Astrocyte (in vitro differentiated cells and primary cell): Measurements from ENCODE around the gene LRIF1. TPM values are rescaled to one million over a fixed set of nuclear protein-coding genes. Genes with fewer than 3 reads are reported as not detected.

Source experiments
- DNase-seq: peaks from one replicate; pipeline ENCODE4 v3.0.0-alpha.2; 2010; ENCODE audit warnings: low read depth
- FAIRE-seq: peaks from 2 replicates; lab custom pipeline; 2011; peaks lifted over from hg19 to GRCh38; lab: Jason Lieb, UNC
- H2AFZ ChIP-seq: 2 replicates; pipeline ENCODE4 v1.6.0; 2012; ENCODE audit warnings: low read depth, low read length, inconsistent platforms
- H3K27ac ChIP-seq: 2 replicates; pipeline ENCODE4 v1.5.1; 2011; ENCODE audit warnings: low read depth, low read length, inconsistent platforms
- H3K27me3 ChIP-seq: 2 replicates; pipeline ENCODE4 v1.6.0; 2011; ENCODE audit warnings: low read length, inconsistent platforms; ENCODE audit not compliant: insufficient read depth
- H3K36me3 ChIP-seq: 2 replicates; pipeline ENCODE4 v1.5.1; 2011; ENCODE audit warnings: low read length, inconsistent platforms; ENCODE audit not compliant: insufficient read depth
- H3K4me1 ChIP-seq: 2 replicates; pipeline ENCODE4 v1.5.1; 2011; ENCODE audit warnings: low read length, inconsistent platforms; ENCODE audit not compliant: insufficient read depth
- H3K4me2 ChIP-seq: 2 replicates; pipeline ENCODE4 v1.6.0; 2012; ENCODE audit warnings: low read length, inconsistent platforms
- H3K4me3 ChIP-seq: 2 replicates; pipeline ENCODE4 v1.5.1; 2011; ENCODE audit warnings: low read depth, mild to moderate bottlenecking, low read length, inconsistent platforms; ENCODE audit not compliant: insufficient read depth
- H3K79me2 ChIP-seq: 2 replicates; pipeline ENCODE4 v1.6.0; 2012; ENCODE audit warnings: mild to moderate bottlenecking, low read length, inconsistent platforms; ENCODE audit not compliant: insufficient read depth
- H3K9ac ChIP-seq: 2 replicates; pipeline ENCODE4 v1.6.0; 2012; ENCODE audit warnings: mild to moderate bottlenecking, low read length, inconsistent platforms
- H3K9me3 ChIP-seq: 2 replicates; pipeline ENCODE4 v1.5.1; 2012; ENCODE audit warnings: low read depth, mild to moderate bottlenecking, low read length, inconsistent platforms; ENCODE audit not compliant: insufficient read depth
- H4K20me1 ChIP-seq: 2 replicates; pipeline ENCODE4 v1.6.0; 2012; ENCODE audit warnings: low read length, inconsistent platforms; ENCODE audit not compliant: insufficient read depth
- H3K27ac Mint-ChIP-seq: one replicate; pipeline ENCODE4 v1.8.0; 2021; ENCODE audit warnings: mild to moderate bottlenecking, mixed read lengths; ENCODE audit not compliant: unreplicated experiment
- H3K27me3 Mint-ChIP-seq: one replicate; pipeline ENCODE4 v1.8.0; 2021; ENCODE audit warnings: low read depth, mixed read lengths; ENCODE audit not compliant: unreplicated experiment
- H3K36me3 Mint-ChIP-seq: one replicate; pipeline ENCODE4 v1.8.0; 2021; ENCODE audit warnings: low read depth, mixed read lengths; ENCODE audit not compliant: unreplicated experiment
- H3K4me1 Mint-ChIP-seq: one replicate; pipeline ENCODE4 v1.8.0; 2021; ENCODE audit warnings: low read depth, mixed read lengths; ENCODE audit not compliant: unreplicated experiment
- H3K4me3 Mint-ChIP-seq: one replicate; pipeline ENCODE4 v1.8.0; 2021; ENCODE audit warnings: mild to moderate bottlenecking, moderate library complexity, mixed read lengths; ENCODE audit not compliant: unreplicated experiment
- H3K9me3 Mint-ChIP-seq: one replicate; pipeline ENCODE4 v1.8.0; 2021; ENCODE audit warnings: mild to moderate bottlenecking, mixed read lengths; ENCODE audit not compliant: unreplicated experiment
- EZH2 ChIP-seq: IDR thresholded peaks from 2 replicates; pipeline ENCODE4 v1.6.1; 2012; ENCODE audit warnings: mild to moderate bottlenecking, low read length, inconsistent platforms; ENCODE audit not compliant: insufficient read depth
- total RNA-seq: library from RNA; stranded (reverse); gene quantifications from 2 replicates; pipeline ENCODE4 v1.2.1, GENCODE V29; 2021
- TF ChIP-seq, protein P1 (sequence below): IDR thresholded peaks from 2 replicates; pipeline ENCODE4 v1.5.1; 2011; ENCODE audit warnings: low read depth, mild to moderate bottlenecking, inconsistent platforms, low read length, moderate library complexity; ENCODE audit not compliant: insufficient read depth

The LRIF1 gene
- total RNA-seq, 1 donor from 2014 or later, result 19.4 TPM

DNA sequence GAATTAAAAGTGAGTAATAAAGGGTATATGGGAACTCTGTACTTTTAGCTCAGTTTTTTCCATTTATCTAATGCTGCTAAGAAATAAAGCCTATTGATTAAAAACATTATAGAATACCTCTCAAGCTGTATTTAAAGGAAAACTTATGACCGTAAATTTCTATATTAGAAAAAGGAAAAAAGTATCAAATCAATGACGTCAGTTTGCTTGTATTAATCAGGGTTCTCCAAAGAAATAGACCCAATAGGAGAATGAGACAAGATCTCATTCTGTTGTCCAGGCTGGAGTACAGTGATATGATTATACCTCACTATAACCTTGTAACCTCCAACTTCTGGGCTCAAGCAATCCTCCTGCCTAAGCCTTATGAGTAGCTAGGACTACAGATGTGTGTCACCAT, 15.4 kb upstream of the LRIF1 start:
- no peaks in the 10 kb centered on the region for H3K27me3 ChIP-seq
- H3K79me2 ChIP-seq, result no peaks in the 10 kb centered on the region
- no peaks in the 10 kb centered on the region for H4K20me1 ChIP-seq
- no peak overlapping the region for H3K27ac ChIP-seq
- H3K4me1 ChIP-seq, result no peaks in the 10 kb centered on the region
- Mint-ChIP-seq H3K27ac (no peak overlapping the region), H3K27me3 (peaks cover 18% of the 10 kb centered on the region), H3K4me3 (no peak overlapping the region), H3K9me3 (peaks cover 9% of the 10 kb centered on the region), H3K36me3 (no peaks in the 10 kb centered on the region), H3K4me1 (no peaks in the 10 kb centered on the region)
- no peak overlapping the region for H3K4me2 ChIP-seq
- no peaks in the 10 kb centered on the region for H3K9me3 ChIP-seq
- H3K9ac ChIP-seq, result no peak overlapping the region
- DNase-seq (no peak), FAIRE-seq (no peak)
- H3K36me3 ChIP-seq, result no peaks in the 10 kb centered on the region
- TF ChIP-seq, protein P1, sequence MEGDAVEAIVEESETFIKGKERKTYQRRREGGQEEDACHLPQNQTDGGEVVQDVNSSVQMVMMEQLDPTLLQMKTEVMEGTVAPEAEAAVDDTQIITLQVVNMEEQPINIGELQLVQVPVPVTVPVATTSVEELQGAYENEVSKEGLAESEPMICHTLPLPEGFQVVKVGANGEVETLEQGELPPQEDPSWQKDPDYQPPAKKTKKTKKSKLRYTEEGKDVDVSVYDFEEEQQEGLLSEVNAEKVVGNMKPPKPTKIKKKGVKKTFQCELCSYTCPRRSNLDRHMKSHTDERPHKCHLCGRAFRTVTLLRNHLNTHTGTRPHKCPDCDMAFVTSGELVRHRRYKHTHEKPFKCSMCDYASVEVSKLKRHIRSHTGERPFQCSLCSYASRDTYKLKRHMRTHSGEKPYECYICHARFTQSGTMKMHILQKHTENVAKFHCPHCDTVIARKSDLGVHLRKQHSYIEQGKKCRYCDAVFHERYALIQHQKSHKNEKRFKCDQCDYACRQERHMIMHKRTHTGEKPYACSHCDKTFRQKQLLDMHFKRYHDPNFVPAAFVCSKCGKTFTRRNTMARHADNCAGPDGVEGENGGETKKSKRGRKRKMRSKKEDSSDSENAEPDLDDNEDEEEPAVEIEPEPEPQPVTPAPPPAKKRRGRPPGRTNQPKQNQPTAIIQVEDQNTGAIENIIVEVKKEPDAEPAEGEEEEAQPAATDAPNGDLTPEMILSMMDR, result no peak
- no peak for TF ChIP-seq EZH2
- no peak overlapping the region for H2AFZ ChIP-seq
- no peak overlapping the region for H3K4me3 ChIP-seq

DNA sequence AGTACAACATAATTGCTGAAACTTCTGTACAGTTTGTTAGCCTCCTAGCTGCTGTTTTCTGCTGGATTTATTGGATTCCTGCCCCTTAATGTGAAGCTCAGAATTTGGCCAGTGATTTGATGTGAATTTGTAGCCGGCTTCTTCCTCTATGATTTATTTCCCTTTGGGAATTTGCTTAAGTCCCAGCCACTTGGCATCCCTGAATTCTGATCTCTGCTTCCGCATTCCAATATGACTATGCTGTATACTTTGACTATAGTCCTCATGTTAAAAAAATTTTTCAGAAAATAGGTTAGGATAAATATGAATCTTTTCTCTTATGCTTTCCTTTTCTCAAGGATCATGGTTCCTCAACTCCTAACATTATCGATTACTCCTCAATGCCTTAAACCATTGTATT, 12.4 kb upstream of the LRIF1 start:
- H3K9me3 Mint-ChIP-seq, result peaks cover 18% of the 10 kb centered on the region
- Histone ChIP-seq H3K4me1 (no peaks in the 10 kb centered on the region), H3K27ac (no peak overlapping the region), H4K20me1 (no peaks in the 10 kb centered on the region), H3K9ac (no peak overlapping the region), H3K79me2 (no peaks in the 10 kb centered on the region), H3K36me3 (no peaks in the 10 kb centered on the region), H3K9me3 (no peaks in the 10 kb centered on the region), H3K27me3 (no peaks in the 10 kb centered on the region), H3K4me2 (no peak overlapping the region), H2AFZ (no peak overlapping the region), H3K4me3 (no peak overlapping the region)
- no peaks in the 10 kb centered on the region for H3K36me3 Mint-ChIP-seq
- no peak for FAIRE-seq
- TF ChIP-seq EZH2, result no peak
- TF ChIP-seq, protein P1, result no peak
- no peak overlapping the region for H3K4me3 Mint-ChIP-seq
- H3K27ac Mint-ChIP-seq, result no peak overlapping the region
- peaks cover 32% of the 10 kb centered on the region for H3K27me3 Mint-ChIP-seq
- no peak for DNase-seq
- no peaks in the 10 kb centered on the region for H3K4me1 Mint-ChIP-seq

DNA sequence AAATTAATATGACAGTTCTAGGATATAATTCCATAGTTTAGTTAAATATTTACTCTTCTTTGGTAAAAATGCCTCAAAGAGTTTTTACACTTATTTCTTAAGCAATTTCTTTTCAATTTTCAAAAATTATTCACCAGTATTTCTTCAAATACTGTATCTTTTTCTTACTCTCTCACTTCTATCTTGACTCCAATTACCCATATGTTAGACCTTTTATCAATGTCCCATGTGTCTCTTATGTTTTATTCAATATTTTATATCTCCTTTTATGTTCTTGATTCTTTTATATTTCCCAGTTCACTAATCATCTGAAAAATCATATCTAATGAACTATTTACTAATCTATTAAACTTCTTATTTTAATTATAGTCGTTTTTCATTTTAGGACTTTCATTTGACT, 11.5 kb upstream of the LRIF1 start:
- no peaks in the 10 kb centered on the region for H4K20me1 ChIP-seq
- Mint-ChIP-seq H3K4me1 (no peaks in the 10 kb centered on the region), H3K36me3 (no peaks in the 10 kb centered on the region), H3K27me3 (peaks cover 37% of the 10 kb centered on the region), H3K27ac (no peak overlapping the region), H3K4me3 (no peak overlapping the region), H3K9me3 (peaks cover 13% of the 10 kb centered on the region)
- TF ChIP-seq, protein P1, result no peak
- TF ChIP-seq EZH2, result no peak
- H3K36me3 ChIP-seq, result no peaks in the 10 kb centered on the region
- H3K4me3 ChIP-seq, result no peak overlapping the region
- H3K9ac ChIP-seq, result no peak overlapping the region
- no peaks in the 10 kb centered on the region for H3K27me3 ChIP-seq
- no peak overlapping the region for H3K27ac ChIP-seq
- FAIRE-seq (no peak), DNase-seq (no peak)
- no peaks in the 10 kb centered on the region for H3K9me3 ChIP-seq
- no peaks in the 10 kb centered on the region for H3K79me2 ChIP-seq
- no peaks in the 10 kb centered on the region for H3K4me1 ChIP-seq
- no peak overlapping the region for H3K4me2 ChIP-seq
- no peak overlapping the region for H2AFZ ChIP-seq
